Common myeloid progenitor, CD34-positive (primary cell): ENCODE data around the gene CTSL.

Experiments
- CTCF ChIA-PET: fragments of 350-600 bp; sonication (Branson Sonifier 250); formaldehyde crosslinking; loops from one replicate; lab custom pipeline; 2021; ENCODE audit warnings: antibody characterized with exemption; lab: Charles Lee
- POLR2A ChIA-PET: fragments of 350-600 bp; sonication (Branson Sonifier 250); formaldehyde crosslinking; loops from one replicate; lab custom pipeline; 2021; ENCODE audit warnings: antibody characterized with exemption; lab: Charles Lee
- DNase-seq, 3 donors: peaks; one replicate each; pipeline versions ENCODE4 v3.0.0 to v3.0.0-alpha.2; 2013
- H3K27ac ChIP-seq, 2 experiments: 1 replicate in 1 of 2; 2 replicates in 1 of 2; pipeline ENCODE4 v1.7.0; 2013; ENCODE audit warnings: inconsistent platforms in 2 of 2, low read length in 2 of 2, mild to moderate bottlenecking in 2 of 2, low read depth in 1 of 2, moderate library complexity in 1 of 2; ENCODE audit not compliant: severe bottlenecking in 2 of 2, insufficient read depth in 1 of 2, poor library complexity in 1 of 2
- H3K27me3 ChIP-seq, 5 experiments: replicated peaks in 2 of 5; 1 replicate in 3 of 5; 2 replicates in 2 of 5; pipeline versions ENCODE4 v1.6.1 to v1.7.0; 2013; ENCODE audit warnings: low read length in 4 of 5, mild to moderate bottlenecking in 2 of 5, moderate library complexity in 2 of 5, inconsistent platforms in 1 of 5; ENCODE audit not compliant: insufficient read depth in 5 of 5, control insufficient read depth in 4 of 5
- H3K36me3 ChIP-seq, 4 experiments: 1 replicate in 2 of 4; 2 replicates in 2 of 4; pipeline versions ENCODE4 v1.6.1 to v1.7.0; 2013; ENCODE audit warnings: low read length in 3 of 4, control low read depth in 1 of 4, mild to moderate bottlenecking in 1 of 4; ENCODE audit not compliant: control insufficient read depth in 4 of 4, insufficient read depth in 4 of 4
- H3K4me1 ChIP-seq, 4 experiments: 1 replicate in 3 of 4; 2 replicates in 1 of 4; pipeline versions ENCODE4 v1.6.1 to v1.7.1; 2013; ENCODE audit warnings: low read length in 3 of 4, mild to moderate bottlenecking in 3 of 4, control low read depth in 1 of 4, inconsistent platforms in 1 of 4, moderate library complexity in 1 of 4; ENCODE audit not compliant: control insufficient read depth in 4 of 4, insufficient read depth in 4 of 4; ENCODE audit errors: control extremely low read depth in 1 of 4
- H3K4me3 ChIP-seq, 7 experiments: 1 replicate in 4 of 7; 2 replicates in 3 of 7; pipeline versions ENCODE4 v1.5.1 to v1.7.0; 2013; ENCODE audit warnings: mild to moderate bottlenecking in 7 of 7, low read length in 6 of 7, moderate library complexity in 6 of 7, inconsistent platforms in 2 of 7, low read depth in 2 of 7, control low read depth in 1 of 7; ENCODE audit not compliant: insufficient read depth in 4 of 7, control insufficient read depth in 1 of 7; ENCODE audit errors: extremely low read depth in 1 of 7
- H3K9me3 ChIP-seq, 5 experiments: 1 replicate in 4 of 5; 2 replicates in 1 of 5; pipeline versions ENCODE4 v1.6.1 to v1.7.1; 2013; ENCODE audit warnings: low read length in 4 of 5, mild to moderate bottlenecking in 2 of 5, inconsistent platforms in 1 of 5, low read depth in 1 of 5, moderate library complexity in 1 of 5; ENCODE audit not compliant: control insufficient read depth in 4 of 5, insufficient read depth in 2 of 5; ENCODE audit errors: control extremely low read depth in 1 of 5
- WGBS: methylation state at CpG from one replicate; pipeline ENCODE4 v1.1.5; 2013; ENCODE audit not compliant: insufficient coverage; 5-methylcytosine and 5-hydroxymethylcytosine counted together

The CTSL gene

GRCh38 chr9:87733273-87734052, 7.5 kb downstream of the CTSL start:
- Histone ChIP-seq H3K36me3 (no peaks in the 10 kb centered on the region), H3K4me3 (no peak overlapping the region), H3K27ac (no peak overlapping the region), H3K4me1 (no peaks in the 10 kb centered on the region), H3K9me3 (no peaks in the 10 kb centered on the region), H3K27me3 (peaks cover 0 to 9% (median 3%) of the 10 kb centered on the region in 5 experiments)
- no peak for DNase-seq
- CTCF ChIA-PET, result no interaction called here
- 98% methylated on average over 6 of the region's 7 CpGs for WGBS
- POLR2A ChIA-PET, result no interaction called here

DNA sequence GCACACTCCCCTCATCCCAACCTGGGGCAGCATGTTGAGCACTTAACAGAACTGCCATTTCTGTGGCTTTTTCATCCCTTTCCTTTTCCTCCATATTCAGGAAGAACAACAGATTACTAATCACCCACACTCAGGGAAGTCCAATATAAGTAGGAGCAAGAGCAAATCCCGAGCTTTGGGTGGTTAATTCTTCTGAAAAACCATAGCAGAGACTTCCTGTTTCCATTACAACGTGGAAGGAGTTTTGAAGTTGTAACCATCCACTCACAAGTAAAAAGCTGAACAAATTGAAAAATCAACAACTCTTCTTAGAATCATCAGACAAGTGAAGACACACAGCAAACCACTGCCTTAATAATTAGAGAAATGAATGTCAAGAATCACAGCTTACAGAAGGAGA, 8.2 kb downstream of the CTSL start:
- Histone ChIP-seq H3K36me3 (no peaks in the 10 kb centered on the region), H3K4me3 (no peak overlapping the region), H3K27ac (no peak overlapping the region), H3K9me3 (no peaks in the 10 kb centered on the region), H3K4me1 (no peaks in the 10 kb centered on the region), H3K27me3 (peaks cover 0 to 9% (median 3%) of the 10 kb centered on the region in 5 experiments)
- no peak for DNase-seq
- ChIA-PET CTCF (no interaction called here), POLR2A (no interaction called here)
- 8% methylated on average over 1 of the region's 2 CpGs for WGBS

GRCh38 chr9:87739546-87739945, 13.6 kb downstream of the CTSL start:
- H3K27ac ChIP-seq, result no peak overlapping the region
- H3K4me1 ChIP-seq, result no peaks in the 10 kb centered on the region
- H3K4me3 ChIP-seq, result no peak overlapping the region
- peaks cover 0 to 10% (median 3%) of the 10 kb centered on the region in 5 experiments for H3K9me3 ChIP-seq
- peaks cover 0 to 21% (median 6%) of the 10 kb centered on the region in 5 experiments for H3K27me3 ChIP-seq
- CTCF ChIA-PET, result no interaction called here
- POLR2A ChIA-PET, result no interaction called here
- DNase-seq, result no peak
- WGBS, result 94% methylated on average over 2 of the region's 3 CpGs
- H3K36me3 ChIP-seq, result no peaks in the 10 kb centered on the region

GRCh38 chr9:87740209-87740608, 14.3 kb downstream of the CTSL start:
- Histone ChIP-seq H3K27ac (no peak overlapping the region), H3K9me3 (peaks cover 0 to 10% (median 3%) of the 10 kb centered on the region in 5 experiments), H3K4me1 (no peaks in the 10 kb centered on the region), H3K4me3 (no peak overlapping the region), H3K36me3 (no peaks in the 10 kb centered on the region), H3K27me3 (peaks cover 0 to 21% (median 6%) of the 10 kb centered on the region in 5 experiments)
- no peak for DNase-seq
- ChIA-PET CTCF (no interaction called here), POLR2A (no interaction called here)
- 83% methylated on average over 1 of the region's 3 CpGs for WGBS

DNA sequence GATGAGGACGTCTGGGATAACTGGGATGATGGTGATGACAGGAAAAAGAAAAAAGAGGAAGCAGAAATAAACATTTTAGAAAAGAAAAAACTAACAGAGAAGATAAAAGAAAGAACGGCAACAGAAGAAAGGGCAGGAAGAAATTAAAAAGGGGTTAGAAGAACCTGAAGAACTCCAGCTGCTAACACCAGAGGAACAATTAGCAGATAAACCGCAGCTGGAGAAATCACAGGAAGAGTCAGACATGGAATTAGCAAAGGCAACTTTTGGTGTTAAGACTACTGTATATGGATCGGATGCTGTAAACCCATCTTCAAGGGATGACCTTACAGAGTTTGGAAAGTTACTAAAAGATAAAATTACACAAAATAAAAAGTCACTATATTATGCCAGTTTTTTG, 15.4 kb downstream of the CTSL start:
- POLR2A ChIA-PET, result no interaction called here
- no peaks in the 10 kb centered on the region for H3K36me3 ChIP-seq
- CTCF ChIA-PET, result no interaction called here
- DNase-seq, result no peak
- peaks cover 0 to 10% (median 3%) of the 10 kb centered on the region in 5 experiments for H3K9me3 ChIP-seq
- H3K4me3 ChIP-seq, result no peak overlapping the region
- peaks cover 0 to 21% (median 6%) of the 10 kb centered on the region in 5 experiments for H3K27me3 ChIP-seq
- H3K4me1 ChIP-seq, result no peaks in the 10 kb centered on the region
- H3K27ac ChIP-seq, result no peak overlapping the region
- 18% methylated on average over 2 of the region's 4 CpGs for WGBS

GRCh38 chr9:87741891-87742290, 16.0 kb downstream of the CTSL start:
- Histone ChIP-seq H3K27me3 (peaks cover 0 to 21% (median 6%) of the 10 kb centered on the region in 5 experiments), H3K36me3 (no peaks in the 10 kb centered on the region), H3K4me1 (no peaks in the 10 kb centered on the region), H3K9me3 (peaks cover 0 to 10% (median 3%) of the 10 kb centered on the region in 5 experiments), H3K27ac (no peak overlapping the region), H3K4me3 (no peak overlapping the region)
- ChIA-PET POLR2A (no interaction called here), CTCF (no interaction called here)
- WGBS, result 36% methylated on average over 3 of the region's 5 CpGs
- DNase-seq, result peak in 1 of 3 donors; percentile 10

GRCh38 chr9:87742813-87743428, 17.0 kb downstream of the CTSL start:
- peaks cover 0 to 10% (median 3%) of the 10 kb centered on the region in 5 experiments for H3K9me3 ChIP-seq
- H3K4me1 ChIP-seq, result no peaks in the 10 kb centered on the region
- ChIA-PET CTCF (no interaction called here), POLR2A (no interaction called here)
- H3K27ac ChIP-seq, result no peak overlapping the region
- no peaks in the 10 kb centered on the region for H3K36me3 ChIP-seq
- no peak overlapping the region for H3K4me3 ChIP-seq
- no peak for DNase-seq
- peaks cover 0 to 22% (median 6%) of the 10 kb centered on the region in 5 experiments for H3K27me3 ChIP-seq
- 82% methylated on average over 3 of the region's 3 CpGs for WGBS
